Skeletal muscle tissue (tissue), 4 donors: Measurements from ENCODE around the gene CHPF2. TPM values are rescaled to one million over a fixed set of nuclear protein-coding genes. Genes with fewer than 3 reads are reported as not detected.
A peak's percentile ranks its signal among the peaks of the same experiment; 100 is the strongest.

Experiments used
- H3K27ac ChIP-seq: one replicate; pipeline ENCODE4 v1.7.0; 2013; ENCODE audit warnings: mild to moderate bottlenecking, low read depth, low read length, inconsistent platforms
- H3K27me3 ChIP-seq, 3 donors: one replicate each; pipeline ENCODE4 v1.7.0; 2013; ENCODE audit warnings: low read length in 3 of 3; ENCODE audit not compliant: control insufficient read depth in 3 of 3, insufficient read depth in 3 of 3
- H3K36me3 ChIP-seq, 3 donors: one replicate each; pipeline ENCODE4 v1.7.0; 2013; ENCODE audit warnings: low read length in 3 of 3; ENCODE audit not compliant: control insufficient read depth in 3 of 3, insufficient read depth in 3 of 3
- H3K4me1 ChIP-seq, 3 donors: one replicate each; pipeline ENCODE4 v1.7.0; 2013; ENCODE audit warnings: low read length in 3 of 3, mild to moderate bottlenecking in 3 of 3; ENCODE audit not compliant: control insufficient read depth in 3 of 3, insufficient read depth in 3 of 3
- H3K4me3 ChIP-seq, 3 donors: one replicate each; pipeline ENCODE4 v1.7.0; 2013; ENCODE audit warnings: low read length in 3 of 3
- H3K9ac ChIP-seq, 3 donors: one replicate each; pipeline ENCODE4 v1.7.0; 2013; ENCODE audit warnings: low read length in 3 of 3, mild to moderate bottlenecking in 3 of 3, moderate library complexity in 2 of 3, low read depth in 1 of 3
- H3K9me3 ChIP-seq, 3 donors: one replicate each; pipeline ENCODE4 v1.7.0; 2013; ENCODE audit warnings: low read length in 3 of 3; ENCODE audit not compliant: control insufficient read depth in 3 of 3
- total RNA-seq: library from RNA; depleted of rRNA; stranded (reverse); fragments of >200 nt; gene quantifications from one replicate; pipeline ENCODE4 v1.2.3, GENCODE V29; 2014
- donor health status: Osteomylitis.

Gene CHPF2
- total RNA-seq, 1 donor from 2014 or later: 16.2 TPM

DNA sequence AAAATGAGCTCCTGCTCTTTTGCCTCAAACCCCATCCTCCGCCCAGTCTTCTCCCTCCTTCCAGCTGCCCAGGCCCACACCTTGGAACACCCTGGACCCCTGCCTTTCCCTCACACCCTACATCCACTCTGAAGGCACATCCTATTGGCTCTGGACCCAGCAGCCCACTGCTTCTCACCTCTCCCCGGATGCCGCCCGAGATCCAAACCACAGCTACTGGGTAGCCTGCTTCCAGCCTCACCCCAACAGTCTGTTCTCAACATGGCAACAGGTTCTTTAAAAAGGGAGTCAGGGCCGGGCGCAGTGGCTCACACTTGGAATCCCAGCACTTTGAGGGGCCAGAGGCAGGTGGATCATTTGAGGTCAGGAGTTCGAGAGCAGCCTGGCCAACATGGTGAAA lies 25.7 kb downstream of the CHPF2 start:
- Histone ChIP-seq H3K27me3 (peaks cover 26 to 48% (median 42%) of the 10 kb centered on the region in 3 donors), H3K4me1 (peaks cover 5 to 12% (median 7%) of the 10 kb centered on the region in 3 donors), H3K36me3 (no peaks in the 10 kb centered on the region), H3K4me3 (no peak overlapping the region), H3K9me3 (no peaks in the 10 kb centered on the region), H3K27ac (no peak overlapping the region), H3K9ac (no peak overlapping the region)

DNA sequence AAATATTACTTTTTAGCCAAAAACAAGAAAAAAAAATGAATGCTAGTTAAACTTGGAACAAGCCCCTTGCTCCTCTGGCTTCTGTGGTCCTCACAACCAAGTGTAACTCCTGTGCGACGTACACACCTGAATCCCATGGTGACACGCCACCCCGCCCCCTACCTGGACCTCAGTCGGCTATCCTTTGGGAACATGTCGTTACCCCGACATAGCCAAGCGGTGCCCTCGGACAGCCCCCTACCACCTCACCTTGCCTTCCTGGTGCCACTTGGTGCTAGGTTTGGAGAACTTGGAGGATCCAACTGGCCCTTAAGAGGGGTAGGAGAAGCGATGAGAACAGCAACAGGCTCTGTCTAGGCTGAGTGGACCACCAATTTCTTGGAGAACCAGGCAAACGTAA lies 28.2 kb downstream of the CHPF2 start:
- Histone ChIP-seq H3K4me1 (peaks cover 0 to 4% (median 3%) of the 10 kb centered on the region in 3 donors), H3K4me3 (no peak overlapping the region), H3K27me3 (peaks cover 31 to 63% (median 50%) of the 10 kb centered on the region in 3 donors), H3K9ac (no peak overlapping the region), H3K27ac (no peak overlapping the region), H3K36me3 (no peaks in the 10 kb centered on the region), H3K9me3 (no peaks in the 10 kb centered on the region)

DNA sequence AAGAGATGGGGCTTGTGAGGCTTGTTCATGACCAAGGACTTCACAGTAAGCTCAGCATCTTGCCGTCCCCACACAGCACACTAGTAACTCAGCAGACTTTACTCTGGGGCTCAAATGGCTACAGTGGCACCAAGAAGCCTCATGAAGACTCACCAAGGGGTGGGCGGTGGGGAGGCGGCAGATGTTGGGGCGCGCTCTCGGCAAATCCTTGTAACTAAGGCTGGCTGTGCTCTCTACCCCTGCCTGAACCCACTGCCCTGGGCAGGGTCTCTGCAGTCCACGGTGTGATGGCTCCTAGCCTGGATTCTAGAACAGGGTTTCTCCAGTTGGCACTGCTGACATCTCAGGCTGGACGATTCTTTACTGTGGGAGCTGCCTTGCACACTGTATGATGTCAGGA lies 28.6 kb downstream of the CHPF2 start:
- H3K27ac ChIP-seq: no peak overlapping the region
- H3K27me3 ChIP-seq: peaks cover 31 to 63% (median 50%) of the 10 kb centered on the region in 3 donors
- peaks cover 0 to 4% (median 3%) of the 10 kb centered on the region in 3 donors for H3K4me1 ChIP-seq
- no peak overlapping the region for H3K4me3 ChIP-seq
- no peak overlapping the region for H3K9ac ChIP-seq
- H3K9me3 ChIP-seq: no peaks in the 10 kb centered on the region
- H3K36me3 ChIP-seq: no peaks in the 10 kb centered on the region

DNA sequence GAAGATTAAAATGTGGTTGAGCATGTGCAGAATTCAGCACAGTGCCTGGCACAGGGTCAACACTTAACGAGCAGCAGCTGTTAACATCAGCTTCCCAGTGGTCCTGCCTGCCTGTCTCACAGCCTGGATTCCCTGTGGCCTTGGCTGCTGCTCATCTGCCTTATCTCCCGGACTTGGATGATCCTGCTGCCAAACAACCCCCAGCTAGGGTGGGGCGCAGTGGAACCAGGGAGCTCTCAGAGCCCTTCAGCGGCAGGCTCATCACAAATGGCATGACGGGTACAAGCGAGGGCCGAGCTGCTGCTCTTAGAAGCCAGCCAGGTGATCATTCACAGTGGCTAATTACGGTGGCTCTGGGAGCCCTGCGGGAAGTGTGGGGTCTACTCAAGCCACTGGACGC lies 29.2 kb downstream of the CHPF2 start:
- Histone ChIP-seq H3K9ac (no peak overlapping the region), H3K27ac (no peak overlapping the region), H3K9me3 (no peaks in the 10 kb centered on the region), H3K4me3 (no peak overlapping the region), H3K4me1 (peaks cover 0 to 4% (median 2%) of the 10 kb centered on the region in 3 donors), H3K27me3 (peaks cover 28 to 61% (median 50%) of the 10 kb centered on the region in 3 donors), H3K36me3 (no peaks in the 10 kb centered on the region)

DNA sequence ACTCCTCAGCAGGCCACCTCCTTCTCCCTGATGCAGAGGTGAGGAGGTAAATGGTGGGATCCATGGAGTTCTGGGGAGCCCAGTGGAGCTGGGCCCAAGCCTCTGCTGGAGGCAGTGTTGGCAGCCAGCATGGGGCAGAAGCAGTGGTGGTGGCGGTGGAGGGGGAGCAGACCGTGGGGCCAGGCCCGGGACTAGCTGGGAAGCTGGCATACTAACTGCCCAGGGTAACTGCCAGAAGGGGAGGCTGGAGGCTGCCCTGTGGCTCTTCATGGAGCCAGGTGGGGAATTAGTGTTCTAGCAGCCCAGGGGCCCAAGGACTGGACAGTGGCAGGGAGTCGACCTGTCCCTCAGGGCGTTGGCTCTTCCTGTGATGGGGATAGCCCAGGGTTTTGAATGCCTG lies 32.3 kb downstream of the CHPF2 start:
- H3K4me1 ChIP-seq: peaks cover 0 to 4% (median 0%) of the 10 kb centered on the region in 3 donors
- H3K9me3 ChIP-seq: no peaks in the 10 kb centered on the region
- H3K27ac ChIP-seq: no peak overlapping the region
- H3K9ac ChIP-seq: no peak overlapping the region
- H3K27me3 ChIP-seq: peaks cover 23 to 47% (median 39%) of the 10 kb centered on the region in 3 donors
- no peaks in the 10 kb centered on the region for H3K36me3 ChIP-seq
- no peak overlapping the region for H3K4me3 ChIP-seq

DNA sequence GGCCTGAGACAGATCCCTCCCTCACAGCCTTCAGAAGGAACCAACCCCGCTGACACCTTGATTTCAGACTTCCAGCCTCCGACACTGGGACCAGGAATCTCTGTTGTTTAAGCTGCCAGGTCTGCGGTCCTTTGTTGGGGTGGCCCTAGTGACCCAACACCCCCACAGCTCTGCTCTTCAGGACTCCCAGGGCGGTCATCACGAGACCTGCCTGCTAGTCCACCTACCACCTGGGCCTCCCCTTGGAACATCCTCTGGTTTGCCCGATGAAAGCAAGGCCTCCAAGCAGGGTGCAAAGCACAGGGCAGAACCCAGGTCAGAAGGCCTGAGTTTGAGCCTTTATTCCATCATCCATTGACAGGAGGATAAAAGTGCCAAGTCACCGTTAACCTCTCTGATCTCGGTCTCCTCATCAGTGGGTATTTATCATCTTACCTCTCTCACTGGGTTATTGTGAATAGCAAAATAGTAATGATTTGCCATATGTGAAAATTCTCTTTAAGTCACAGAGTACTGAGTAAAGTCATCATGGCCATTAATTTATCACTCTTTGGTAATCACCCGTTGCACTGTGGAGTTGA lies 33.2 kb downstream of the CHPF2 start:
- Histone ChIP-seq H3K36me3 (no peaks in the 10 kb centered on the region), H3K4me3 (no peak overlapping the region), H3K9me3 (no peaks in the 10 kb centered on the region), H3K9ac (no peak overlapping the region), H3K27ac (no peak overlapping the region), H3K4me1 (peaks cover 0 to 4% (median 0%) of the 10 kb centered on the region in 3 donors), H3K27me3 (peaks cover 23 to 39% (median 33%) of the 10 kb centered on the region in 3 donors)

- Histone ChIP-seq H3K27ac (no peak overlapping the region), H3K27me3 (peaks cover 0 to 3% (median under 1%) of the 10 kb centered on the region in 3 donors), H3K36me3 (no peaks in the 10 kb centered on the region), H3K4me1 (peaks cover 4 to 12% (median 6%) of the 10 kb centered on the region in 3 donors), H3K9ac (no peak overlapping the region), H3K9me3 (no peaks in the 10 kb centered on the region), H3K4me3 (no peak overlapping the region)
These were observed 37.2 kb downstream of the CHPF2 start for GRCh38 chr7:151269511-151269910.

DNA sequence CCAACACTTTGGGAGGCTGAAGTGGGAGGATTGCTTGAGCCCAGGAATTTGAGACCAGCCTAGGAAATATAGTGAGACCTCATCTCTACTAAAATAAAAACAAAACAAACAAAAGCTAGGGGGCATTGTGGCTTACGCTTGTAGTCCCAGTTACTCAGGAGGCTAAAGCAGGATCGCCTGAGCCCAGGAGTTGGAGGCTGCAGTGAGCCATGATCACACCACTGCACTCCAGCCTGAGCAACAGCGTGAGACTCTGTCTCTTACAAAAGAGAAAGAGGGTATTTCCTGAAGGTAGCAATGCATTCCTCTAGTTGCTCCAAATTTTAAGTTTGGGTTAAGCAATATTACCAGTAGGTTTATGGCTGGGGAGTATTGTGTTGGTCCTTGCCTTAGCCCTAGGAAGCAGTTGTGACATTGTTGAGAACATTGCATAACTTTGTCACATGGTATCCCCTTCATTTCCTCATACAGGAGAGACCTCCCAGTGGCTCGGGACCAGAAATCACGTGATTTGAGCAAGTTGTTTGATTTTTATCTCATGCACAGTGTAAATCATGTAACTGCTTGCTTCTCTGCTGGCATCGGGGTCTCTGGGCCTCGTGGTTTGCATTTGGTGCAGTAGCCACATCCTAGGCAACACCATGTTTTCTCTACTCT lies 39.5 kb downstream of the CHPF2 start:
- Histone ChIP-seq H3K4me1 (peaks cover 4 to 16% (median 6%) of the 10 kb centered on the region in 3 donors), H3K27me3 (no peaks in the 10 kb centered on the region), H3K9ac (no peak overlapping the region), H3K27ac (peak overlapping the region; percentile 4), H3K4me3 (no peak overlapping the region), H3K36me3 (no peaks in the 10 kb centered on the region), H3K9me3 (no peaks in the 10 kb centered on the region)

DNA sequence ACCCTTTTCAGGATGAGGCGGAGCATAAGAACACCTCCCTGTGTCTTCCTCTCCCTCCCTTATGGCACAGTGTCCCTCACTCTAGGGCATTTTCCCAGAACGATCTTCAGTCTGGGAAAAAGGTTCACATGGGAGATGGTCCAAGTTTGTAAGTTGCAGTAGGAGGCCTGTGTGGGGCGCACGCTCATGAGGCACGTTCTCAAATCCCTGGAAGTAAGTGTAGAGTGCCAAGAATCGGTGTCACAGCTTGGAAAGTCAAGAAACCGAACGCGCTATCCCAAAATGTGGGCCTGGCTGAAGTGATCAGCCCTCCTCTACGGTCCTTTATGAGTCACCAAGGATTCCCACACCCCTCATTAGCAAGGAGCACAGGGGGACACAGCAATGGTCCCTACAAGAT lies 40.1 kb downstream of the CHPF2 start:
- Histone ChIP-seq H3K9me3 (no peaks in the 10 kb centered on the region), H3K27ac (peak overlapping the region; percentile 4)

DNA sequence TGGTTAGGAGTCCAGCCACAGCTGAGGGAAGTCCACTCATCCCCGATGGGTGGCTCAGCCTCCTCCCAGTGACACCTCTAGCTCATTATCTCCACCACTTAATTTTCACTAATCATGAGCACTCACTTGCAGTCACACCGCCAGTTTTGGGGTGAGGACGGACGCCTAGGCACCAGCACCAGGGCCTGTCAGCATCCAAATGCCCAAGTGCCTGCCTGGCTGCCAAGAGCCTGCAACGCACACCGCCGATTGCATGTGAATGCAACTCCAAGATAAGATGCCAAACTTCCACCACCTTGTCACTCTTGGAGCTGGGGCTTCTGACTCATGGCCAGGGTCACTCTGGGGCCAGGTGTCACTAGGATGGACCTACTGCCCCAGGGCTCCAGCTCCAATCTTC lies 40.6 kb downstream of the CHPF2 start:
- H3K4me3 ChIP-seq: no peak overlapping the region
- H3K27me3 ChIP-seq: peaks cover 0 to 5% (median 0%) of the 10 kb centered on the region in 3 donors
- no peak overlapping the region for H3K9ac ChIP-seq
- H3K4me1 ChIP-seq: peaks cover 9 to 25% (median 12%) of the 10 kb centered on the region in 3 donors
- H3K27ac ChIP-seq: no peak overlapping the region
- H3K9me3 ChIP-seq: no peaks in the 10 kb centered on the region
- H3K36me3 ChIP-seq: no peaks in the 10 kb centered on the region

More for the DNA sequence above, 40.1 kb downstream of the CHPF2 start:
- Histone ChIP-seq H3K36me3 (no peaks in the 10 kb centered on the region), H3K9ac (no peak overlapping the region), H3K4me1 (peaks cover 8 to 20% (median 10%) of the 10 kb centered on the region in 3 donors), H3K27me3 (peaks cover 0 to under 1% (median 0%) of the 10 kb centered on the region in 3 donors), H3K4me3 (no peak overlapping the region)
